ELF-1 (cell line): ENCODE measurements around the gene USP13.
"Not testable (repeated sequence)": the region's sequence is repeated elsewhere in the genome, so short reads cannot be mapped to it uniquely, and the experiment has no call there.

ENCODE experiments used
- DNase-seq: peaks from one replicate; pipeline ENCODE4 v3.0.0-alpha.2; 2016; ENCODE audit warnings: low read depth, low spot score

The USP13 gene

GRCh38 chr3:179734497-179735281 lies 81.8 kb downstream of the USP13 start:
- DNase-seq, result no peak

DNA sequence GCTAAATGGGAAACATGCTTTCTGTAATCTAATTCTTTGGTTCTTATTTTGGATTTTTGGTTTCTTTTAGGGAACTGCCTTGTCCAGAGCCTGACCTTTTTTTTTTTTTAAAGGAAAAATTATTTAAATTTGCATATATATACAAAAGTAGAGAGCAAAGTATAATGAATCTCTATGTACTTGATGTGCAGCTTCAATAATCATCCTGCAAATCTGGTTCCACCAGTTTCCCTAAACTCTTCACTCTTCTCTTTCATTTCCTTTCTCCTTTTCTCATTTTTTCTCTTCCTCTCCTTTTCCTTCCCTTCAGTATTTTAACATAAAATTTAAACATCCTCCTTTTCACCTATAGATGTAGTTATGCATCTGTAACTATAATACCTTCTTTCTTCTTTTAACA lies 82.5 kb downstream of the USP13 start:
- no peak for DNase-seq

- no peak for DNase-seq
Observed at GRCh38 chr3:179738998-179739397, 86.2 kb downstream of the USP13 start.

DNA sequence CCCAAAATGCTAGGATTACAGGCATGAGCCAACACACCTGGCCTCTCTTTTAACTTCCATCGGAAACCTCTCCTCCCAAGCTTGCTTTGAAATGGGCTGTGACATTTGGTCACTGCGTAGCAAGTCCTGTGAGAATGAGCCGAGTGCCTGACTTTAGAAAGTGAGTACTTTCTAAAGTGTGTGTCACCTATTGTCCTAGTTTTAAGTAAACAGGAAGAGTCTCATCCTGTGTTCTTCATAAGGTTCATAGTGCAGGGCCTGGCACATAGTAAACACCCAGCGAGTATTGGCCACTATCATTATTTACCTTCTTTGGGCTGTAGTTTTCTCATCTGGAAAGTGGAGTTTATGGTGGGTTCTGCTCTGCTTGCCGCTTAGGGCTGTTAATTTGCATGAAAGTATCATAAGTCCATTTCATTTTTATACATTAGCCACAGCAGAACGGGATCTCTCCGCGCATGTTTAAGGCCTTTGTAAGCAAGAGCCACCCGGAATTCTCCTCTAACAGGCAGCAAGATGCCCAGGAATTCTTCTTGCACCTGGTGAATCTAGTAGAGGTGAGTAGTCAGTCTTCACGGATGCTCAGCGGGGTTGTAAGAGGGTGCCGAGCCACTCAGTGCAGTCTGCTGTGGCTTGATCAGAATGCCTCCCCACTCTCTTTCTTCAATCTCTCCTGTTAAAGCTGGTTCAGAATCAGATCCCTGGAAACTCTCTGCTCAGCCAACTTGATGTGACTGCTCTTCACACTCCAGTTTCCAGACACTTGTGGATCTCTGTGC lies 87.2 kb downstream of the USP13 start:
- DNase-seq, result no peak

- no peak for DNase-seq
Observed at GRCh38 chr3:179743913-179744312, 91.1 kb downstream of the USP13 start.

DNA sequence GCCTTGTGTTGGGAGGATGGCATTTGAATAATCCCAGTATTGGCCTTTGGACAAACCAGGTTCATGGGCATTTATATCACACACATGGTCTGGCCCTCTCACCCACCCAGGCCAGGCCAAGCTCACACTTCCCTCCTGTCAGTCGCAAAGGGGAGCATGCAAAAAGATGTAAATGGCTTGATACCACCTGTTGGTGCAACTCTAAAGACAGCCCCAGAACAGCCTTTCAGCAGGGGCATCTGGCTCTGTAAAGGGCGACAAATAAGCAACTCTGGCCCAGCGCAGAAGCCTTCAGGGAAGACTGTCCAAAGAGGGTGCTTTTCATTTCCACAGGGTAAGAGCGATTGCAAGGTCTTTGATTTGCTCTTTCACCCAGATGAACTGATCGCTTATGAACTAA lies 91.8 kb downstream of the USP13 start:
- DNase-seq, result no peak

DNA sequence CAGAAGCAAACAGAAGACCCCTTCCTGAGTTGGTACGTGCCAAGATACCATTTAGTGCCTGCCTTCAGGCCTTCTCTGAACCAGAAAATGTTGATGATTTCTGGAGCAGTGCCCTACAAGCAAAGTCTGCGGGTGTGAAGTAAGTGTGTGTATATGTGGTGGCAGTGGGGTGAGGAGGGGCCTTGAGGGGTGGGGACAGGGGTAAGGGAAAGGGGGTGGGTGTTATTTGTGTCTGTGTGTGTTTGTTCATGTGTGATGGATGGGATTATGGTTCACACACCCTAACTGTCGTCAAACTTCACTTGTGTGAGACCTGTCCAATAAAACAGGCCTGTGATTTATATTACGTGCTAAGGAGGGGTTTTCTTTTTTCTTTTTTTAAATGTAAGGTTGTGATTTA lies 92.2 kb downstream of the USP13 start:
- DNase-seq, result no peak

GRCh38 chr3:179745716-179746115 lies 92.9 kb downstream of the USP13 start:
- DNase-seq, result no peak

GRCh38 chr3:179750720-179751328 lies 98.0 kb downstream of the USP13 start:
- peak; percentile 11 for DNase-seq

- DNase-seq, result no peak
Observed at GRCh38 chr3:179760944-179761343, 108.1 kb downstream of the USP13 start.

- no peak for DNase-seq
Observed at GRCh38 chr3:179765396-179765795, 112.6 kb downstream of the USP13 start.

DNA sequence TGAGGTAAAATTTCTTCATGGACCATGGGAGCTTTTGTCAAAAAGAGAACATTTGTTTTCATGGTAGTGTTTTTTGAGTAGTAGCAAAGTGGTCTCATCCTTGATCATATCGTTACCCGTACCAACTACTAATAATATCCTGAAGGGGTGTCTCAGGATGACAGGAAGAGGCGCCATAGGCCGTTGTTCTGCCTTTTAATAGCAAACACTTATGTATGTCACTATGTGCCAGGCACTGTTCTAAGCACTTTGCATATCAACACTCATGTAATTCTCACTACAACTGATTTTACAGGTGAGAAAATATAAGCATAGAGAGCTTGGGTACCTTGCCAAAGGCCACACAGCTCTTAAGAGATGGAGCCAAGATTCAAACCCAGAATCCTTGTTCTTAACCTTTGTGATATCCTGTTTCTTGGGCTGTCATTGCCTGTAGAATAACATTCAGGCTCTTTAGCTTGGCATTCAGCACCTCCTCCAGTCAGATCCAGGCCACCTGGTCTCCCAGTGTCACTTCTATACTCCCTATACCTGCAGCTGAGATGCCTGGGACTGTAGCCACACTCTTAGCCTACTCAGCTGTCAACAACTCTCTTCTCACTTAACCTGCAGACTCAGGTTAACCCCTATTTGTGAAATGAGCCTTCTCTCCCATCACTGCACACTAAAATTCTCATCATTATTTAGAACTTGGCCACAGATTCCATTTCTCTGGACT lies 113.7 kb downstream of the USP13 start:
- DNase-seq, result no peak

- DNase-seq, result peak; percentile 59
Observed at GRCh38 chr3:179768080-179768479, 115.2 kb downstream of the USP13 start.

GRCh38 chr3:179769411-179770247 lies 116.8 kb downstream of the USP13 start:
- DNase-seq, result no peak

DNA sequence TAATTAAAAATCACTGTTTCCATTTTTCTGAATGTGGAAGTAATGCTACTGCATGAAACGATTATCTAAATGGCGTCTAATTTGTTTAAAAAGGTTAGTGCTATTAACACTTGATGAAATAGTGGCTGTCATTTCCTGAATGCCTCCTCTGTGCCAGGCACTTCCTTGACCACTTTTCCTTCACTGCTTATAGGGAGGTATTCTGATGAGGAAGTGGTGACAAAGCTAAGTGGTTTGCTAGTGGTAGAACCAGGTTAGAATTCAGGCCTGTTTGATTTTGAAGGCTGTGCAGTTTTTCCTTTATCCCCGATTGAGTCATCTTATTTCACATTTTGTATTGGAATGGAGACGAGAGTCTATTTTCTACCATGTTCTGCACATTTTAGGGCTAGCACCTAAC lies 119.0 kb downstream of the USP13 start:
- no peak for DNase-seq

GRCh38 chr3:179772297-179772696 lies 119.5 kb downstream of the USP13 start:
- DNase-seq, result peak; percentile 5

DNA sequence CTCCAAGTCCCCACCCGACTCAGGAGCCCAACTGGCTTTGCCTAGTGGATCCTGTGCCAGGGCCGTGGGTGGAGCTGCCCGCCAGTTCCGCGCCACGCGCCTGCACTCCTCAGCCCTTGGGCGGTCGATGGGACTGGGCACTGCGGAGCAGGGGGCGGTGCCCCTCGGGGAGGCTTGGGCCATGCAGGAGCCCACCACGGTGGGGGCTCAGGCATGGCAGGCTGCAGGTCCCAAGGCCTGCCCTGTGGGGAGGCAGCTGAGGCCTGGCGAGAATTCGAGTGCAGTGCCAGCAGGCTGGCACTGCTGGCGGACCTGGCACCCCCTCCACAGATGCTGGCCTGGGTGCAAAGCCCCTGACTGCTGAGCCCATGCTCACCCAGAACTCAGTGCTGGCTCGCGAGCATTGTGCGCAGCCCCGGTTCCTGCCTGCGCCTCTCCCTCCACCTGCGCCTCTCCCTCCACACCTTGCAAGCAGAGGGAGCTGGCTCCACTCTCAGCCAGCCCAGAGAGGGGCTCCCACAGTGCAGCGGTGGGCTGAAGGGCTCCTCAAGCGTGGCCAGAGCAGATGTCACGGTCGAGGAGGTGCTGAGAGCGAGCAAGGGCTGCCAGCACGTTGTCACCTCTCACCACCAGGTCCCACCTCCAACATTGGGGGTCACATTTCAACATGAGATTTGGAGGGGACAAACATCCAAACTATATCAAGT lies 122.7 kb downstream of the USP13 start:
- DNase-seq, result no peak

DNA sequence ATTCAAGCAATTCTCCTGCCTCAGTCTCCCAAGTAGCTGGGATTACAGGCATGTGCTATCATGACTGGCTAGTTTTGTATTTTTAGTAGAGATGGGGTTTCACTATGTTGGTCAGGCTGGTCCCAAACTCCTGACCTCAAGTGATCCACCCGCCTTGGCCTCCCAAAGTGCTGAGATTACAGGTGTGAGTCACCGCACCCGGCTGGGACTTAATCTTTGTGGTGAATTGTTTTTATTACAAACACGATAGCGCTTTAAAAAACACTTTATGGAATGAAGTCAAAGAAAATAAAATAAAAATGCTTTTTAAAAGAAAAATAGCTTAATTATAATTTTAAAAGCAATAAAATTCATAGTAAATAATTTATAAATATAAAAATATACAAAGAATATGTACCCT lies 130.0 kb downstream of the USP13 start:
- DNase-seq, result not testable (repeated sequence)

- no peak for DNase-seq
Observed at GRCh38 chr3:179788996-179789395, 136.2 kb downstream of the USP13 start.

- no peak for DNase-seq
Observed at GRCh38 chr3:179791793-179792192, 139.0 kb downstream of the USP13 start.
